ENCODE measurements around the gene EBF4.

Gene EBF4

GRCh38 chr20:2745060-2745910 lies 52.7 kb downstream of the EBF4 start:
- DNase-seq, result no peak

- DNase-seq, result no peak
These were observed 53.5 kb downstream of the EBF4 start for GRCh38 chr20:2745936-2746635.

- no peak for DNase-seq
These were observed 54.2 kb downstream of the EBF4 start for GRCh38 chr20:2746636-2747265.

GRCh38 chr20:2747676-2748235 lies 55.2 kb downstream of the EBF4 start:
- DNase-seq, result no peak

GRCh38 chr20:2748551-2749342 lies 56.2 kb downstream of the EBF4 start:
- DNase-seq, result no peak

GRCh38 chr20:2749343-2749950 lies 56.9 kb downstream of the EBF4 start:
- no peak for DNase-seq

GRCh38 chr20:2749951-2750490 lies 57.4 kb downstream of the EBF4 start:
- no peak for DNase-seq

- peak; percentile 21 for DNase-seq
These were observed 58.1 kb downstream of the EBF4 start for GRCh38 chr20:2750491-2751251.

- DNase-seq, result no peak
These were observed 58.8 kb downstream of the EBF4 start for GRCh38 chr20:2751347-2751877.

GRCh38 chr20:2751878-2752566 lies 59.4 kb downstream of the EBF4 start:
- DNase-seq, result no peak

- DNase-seq, result peak; percentile 43
These were observed 60.2 kb downstream of the EBF4 start for GRCh38 chr20:2752567-2753460.

GRCh38 chr20:2753461-2754040 lies 61.0 kb downstream of the EBF4 start:
- no peak for DNase-seq

- DNase-seq, result no peak
These were observed 61.8 kb downstream of the EBF4 start for GRCh38 chr20:2754424-2754823.

- no peak for DNase-seq
These were observed 63.0 kb downstream of the EBF4 start for GRCh38 chr20:2755451-2756055.

GRCh38 chr20:2756056-2756611 lies 63.6 kb downstream of the EBF4 start:
- peak; percentile 53 for DNase-seq

GRCh38 chr20:2757001-2757400 lies 64.4 kb downstream of the EBF4 start:
- DNase-seq, result no peak

- no peak for DNase-seq
These were observed 65.4 kb downstream of the EBF4 start for GRCh38 chr20:2757969-2758368.

GRCh38 chr20:2759143-2759542 lies 66.6 kb downstream of the EBF4 start:
- no peak for DNase-seq
